SK-N-SH (cell line): ENCODE data around the gene FOSL1. TPM values are rescaled to one million over a fixed set of nuclear protein-coding genes. Genes with fewer than 3 reads are reported as not detected.

Source experiments
- CTCF ChIA-PET: fragments of 300-600, 350-600 bp; formaldehyde crosslinking; extraction: SDS; loops from one replicate; lab custom pipeline; 2021; lab: Yijun Ruan, JAX
- POLR2A ChIA-PET: fragments of 350-600 bp; sonication (Branson Sonifier 250); formaldehyde crosslinking; extraction: SDS; loops from one replicate; lab custom pipeline; 2020; ENCODE audit warnings: antibody characterized with exemption, inconsistent platforms; lab: Yijun Ruan, JAX
- DNase-seq: peaks from one replicate; pipeline ENCODE4 v3.0.0; 2012
- H2AFZ ChIP-seq: fragments of 200-600 bp; sonication (generic); 2 replicates; pipeline ENCODE4 v1.8.1; 2016; ENCODE audit warnings: antibody characterized with exemption, mild to moderate bottlenecking, low read depth
- H3F3A ChIP-seq: fragments of 200-600 bp; sonication (generic); replicated peaks from 2 replicates; pipeline ENCODE3; 2016; ENCODE audit warnings: antibody characterized with exemption, mild to moderate bottlenecking; ENCODE audit not compliant: insufficient read depth
- H3K27ac ChIP-seq, 2 experiments: fragments of 200-500 bp in 1 of 2; fragments of 200-600 bp in 1 of 2; sonication (Bioruptor generic) in 1 of 2; sonication (generic), shearing (Covaris generic) in 1 of 2; 2 replicates each; pipeline versions ENCODE4 v1.5.1 to v1.6.1; 2014 to 2016; ENCODE audit warnings: low read depth in 2 of 2, inconsistent platforms in 1 of 2, low read length in 1 of 2, mild to moderate bottlenecking in 1 of 2, mixed read lengths in 1 of 2
- H3K27me3 ChIP-seq: fragments of 200-600 bp; sonication (generic), shearing (Covaris generic); 2 replicates; pipeline ENCODE4 v1.6.1; 2016; ENCODE audit warnings: mixed run types; ENCODE audit not compliant: insufficient read depth
- H3K36me3 ChIP-seq, 2 experiments: fragments of 200-500 bp in 1 of 2; fragments of 200-600 bp in 1 of 2; sonication (Bioruptor generic) in 1 of 2; sonication (generic) in 1 of 2; replicated peaks in 1 of 2; 2 replicates each; pipeline versions ENCODE3 to v1.5.1; 2014 to 2016; ENCODE audit warnings: low read length in 1 of 2, mild to moderate bottlenecking in 1 of 2; ENCODE audit not compliant: insufficient read depth in 2 of 2, control insufficient read depth in 1 of 2
- H3K4me1 ChIP-seq, 2 experiments: fragments of 200-500 bp in 1 of 2; fragments of 200-600 bp in 1 of 2; sonication (Bioruptor generic) in 1 of 2; sonication (generic), shearing (Covaris generic) in 1 of 2; 2 replicates each; pipeline versions ENCODE4 v1.5.1 to v1.6.1; 2014 to 2016; ENCODE audit warnings: low read depth in 1 of 2, low read length in 1 of 2, mixed run types in 1 of 2; ENCODE audit not compliant: insufficient read depth in 2 of 2, control insufficient read depth in 1 of 2
- H3K4me2 ChIP-seq: fragments of 200-600 bp; sonication (generic), shearing (Covaris generic); 2 replicates; pipeline ENCODE4 v1.6.1; 2017; ENCODE audit warnings: mixed run types
- H3K4me3 ChIP-seq, 2 experiments: fragments of 200-500 bp in 1 of 2; fragments of 200-600 bp in 1 of 2; sonication (Bioruptor generic) in 1 of 2; sonication (generic), shearing (Covaris generic) in 1 of 2; 2 replicates each; pipeline versions ENCODE4 v1.5.1 to v1.8.1; 2014 to 2016; ENCODE audit warnings: low read depth in 2 of 2, inconsistent platforms in 1 of 2, low read length in 1 of 2, mild to moderate bottlenecking in 1 of 2, mixed read lengths in 1 of 2, moderate library complexity in 1 of 2
- H3K79me2 ChIP-seq: fragments of 200-600 bp; sonication (generic); 2 replicates; pipeline ENCODE4 v1.8.1; 2017; ENCODE audit warnings: mild to moderate bottlenecking; ENCODE audit not compliant: insufficient read depth
- H3K9ac ChIP-seq: fragments of 200-600 bp; sonication (generic); 2 replicates; pipeline ENCODE4 v1.6.1; 2017; ENCODE audit warnings: mixed run types
- H3K9me2 ChIP-seq: fragments of 200-600 bp; sonication (generic); 2 replicates; pipeline ENCODE4 v1.6.1; 2017; ENCODE audit warnings: mixed run types
- H3K9me3 ChIP-seq: fragments of 200-600 bp; sonication (generic); 2 replicates; pipeline ENCODE4 v1.6.1; 2017; ENCODE audit warnings: mixed run types, mild to moderate bottlenecking, moderate library complexity
- H4K20me1 ChIP-seq: fragments of 200-600 bp; sonication (generic); 2 replicates; pipeline ENCODE4 v1.6.1; 2017; ENCODE audit warnings: mild to moderate bottlenecking, mixed run types; ENCODE audit not compliant: insufficient read depth
- CHD2 ChIP-seq: fragments of 150-350 bp; IDR thresholded peaks from 2 replicates; pipeline ENCODE4 v1.6.1; 2018; ENCODE audit warnings: low read length; ENCODE audit not compliant: partially characterized antibody
- EZH2phosphoT487 ChIP-seq: fragments of 200-600 bp; sonication (generic); IDR thresholded peaks from 2 replicates; pipeline ENCODE4 v1.6.1; 2017; ENCODE audit warnings: low read depth, mixed run types, mild to moderate bottlenecking, antibody characterized with exemption, moderate library complexity, borderline replicate concordance
- FOXJ3 ChIP-seq: sonication (generic); formaldehyde crosslinking; IDR thresholded peaks from 2 replicates; pipeline ENCODE4 v1.5.1; 2020; ENCODE audit warnings: mild to moderate bottlenecking, missing genetic modification reagents
- MEF2A ChIP-seq: IDR thresholded peaks from 2 replicates; pipeline ENCODE4 v1.4.0; 2012; ENCODE audit warnings: low read depth, borderline replicate concordance
- MXI1 ChIP-seq: IDR thresholded peaks from 2 replicates; pipeline ENCODE4 v1.6.1; 2012; ENCODE audit warnings: mild to moderate bottlenecking, low read depth, low read length, improper control_type of control experiment
- NFIC ChIP-seq: IDR thresholded peaks from 2 replicates; pipeline ENCODE4 v1.4.0; 2012; ENCODE audit warnings: borderline replicate concordance
- POLR2AphosphoS5 ChIP-seq: IDR thresholded peaks from 2 replicates; pipeline ENCODE4 v1.6.1; 2012; ENCODE audit warnings: low read depth, low read length
- RAD21 ChIP-seq: IDR thresholded peaks from 2 replicates; pipeline ENCODE4 v1.6.1; 2012; ENCODE audit warnings: mild to moderate bottlenecking, low read length
- RCOR1 ChIP-seq: fragments of 150-350 bp; IDR thresholded peaks from 2 replicates; pipeline ENCODE4 v1.6.1; 2017; ENCODE audit warnings: antibody characterized with exemption, low read length
- RFX5 ChIP-seq: IDR thresholded peaks from 2 replicates; pipeline ENCODE4 v1.6.1; 2012; ENCODE audit warnings: mild to moderate bottlenecking, improper control_type of control experiment, low read length
- RXRA ChIP-seq: IDR thresholded peaks from 2 replicates; pipeline ENCODE4 v1.4.0; 2012; ENCODE audit warnings: low read depth, mild to moderate bottlenecking, borderline replicate concordance
- SIN3A ChIP-seq: IDR thresholded peaks from 2 replicates; pipeline ENCODE4 v1.6.1; 2012; ENCODE audit warnings: low read depth, mild to moderate bottlenecking, low read length, moderate library complexity, borderline replicate concordance
- SMC3 ChIP-seq: IDR thresholded peaks from 2 replicates; pipeline ENCODE4 v1.6.1; 2012; ENCODE audit warnings: low read depth, low read length, improper control_type of control experiment
- TCF12 ChIP-seq: IDR thresholded peaks from 2 replicates; pipeline ENCODE4 v1.4.0; 2012
- YY1 ChIP-seq: IDR thresholded peaks from 2 replicates; pipeline ENCODE4 v1.4.0; 2012; ENCODE audit warnings: low read depth, mild to moderate bottlenecking
- WGBS: methylation state at CpG from one replicate; pipeline ENCODE4 v1.1.6; 2017; ENCODE audit warnings: low lambda C conversion rate; 5-methylcytosine and 5-hydroxymethylcytosine counted together
- polyA plus RNA-seq, 3 experiments: library from polyadenylated mRNA; depleted of rRNA; stranded (reverse); fragments of >200 nt; gene quantifications; 2 replicates each; pipeline ENCODE4 v1.2.3, GENCODE V29; 2012
- TF ChIP-seq, protein P1 (sequence below): IDR thresholded peaks from 2 replicates; pipeline ENCODE4 v1.4.0; 2012; ENCODE audit warnings: low read depth, borderline replicate concordance
- TF ChIP-seq, protein P2 (sequence below): fragments of 150-350 bp; IDR thresholded peaks from 2 replicates; pipeline ENCODE4 v1.6.1; 2016; ENCODE audit warnings: mild to moderate bottlenecking, low read depth, low read length
- TF ChIP-seq, protein P3 (sequence below): fragments of 150-350 bp; IDR thresholded peaks from 2 replicates; pipeline ENCODE4 v1.6.1; 2017; ENCODE audit warnings: antibody characterized with exemption, low read length, low read depth, borderline replicate concordance
- TF ChIP-seq, protein P4 (sequence below): IDR thresholded peaks from 2 replicates; pipeline ENCODE4 v1.4.0; 2012; ENCODE audit warnings: low read depth, borderline replicate concordance

The FOSL1 gene
- polyA plus RNA-seq, 1 of the 3 experiments (the other 2 are of a cell fraction): 30.1 TPM

DNA sequence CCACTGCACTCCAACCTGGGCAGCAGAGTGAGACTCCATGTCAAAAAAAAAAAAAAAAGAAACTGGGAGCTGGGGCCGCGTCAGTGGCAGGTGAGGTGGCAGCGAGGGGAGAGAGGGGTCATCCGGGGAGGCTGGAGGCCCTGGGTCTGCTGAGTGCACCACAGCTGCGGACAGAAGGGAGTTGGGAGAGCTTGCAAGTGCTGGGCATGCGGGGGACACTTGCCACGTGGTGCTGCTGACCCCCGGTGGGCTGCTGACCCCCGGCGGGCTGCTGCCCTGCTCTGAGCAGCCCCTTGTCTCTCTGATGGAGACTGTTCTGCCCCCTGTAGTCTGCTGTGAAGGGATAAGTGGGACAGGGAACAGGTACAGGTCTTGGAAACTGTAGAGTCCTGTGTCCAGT is 21.7 kb upstream of the FOSL1 start:
- no peaks in the 10 kb centered on the region for H3K27me3 ChIP-seq
- no peak overlapping the region for H2AFZ ChIP-seq
- H3K4me3 ChIP-seq: no peak overlapping the region
- H3K9me2 ChIP-seq: no peaks in the 10 kb centered on the region
- no peak overlapping the region for H3K4me2 ChIP-seq
- H3K4me1 ChIP-seq: peaks cover 21 to 32% of the 10 kb centered on the region in 2 experiments; a peak in 3 of 4 replicates
- H3K27ac ChIP-seq: no peak overlapping the region
- CTCF ChIA-PET: interaction anchor here (1.4 to 5.5 kb wide), 3 partner anchors 10 to 37 kb away, joined by 3 to 22 read pairs (median 20); no protein-coding TSS in a partner anchor
- DNase-seq: no peak
- peaks cover 48% of the 10 kb centered on the region for H3K79me2 ChIP-seq
- no peak for TF ChIP-seq TCF12
- no peak for TF ChIP-seq RXRA
- TF ChIP-seq FOXJ3 (CRISPR knock-in tag): no peak
- TF ChIP-seq EZH2phosphoT487: no peak
- TF ChIP-seq MXI1: no peak
- TF ChIP-seq MEF2A: no peak
- no peak for TF ChIP-seq POLR2AphosphoS5
- TF ChIP-seq, protein P1, sequence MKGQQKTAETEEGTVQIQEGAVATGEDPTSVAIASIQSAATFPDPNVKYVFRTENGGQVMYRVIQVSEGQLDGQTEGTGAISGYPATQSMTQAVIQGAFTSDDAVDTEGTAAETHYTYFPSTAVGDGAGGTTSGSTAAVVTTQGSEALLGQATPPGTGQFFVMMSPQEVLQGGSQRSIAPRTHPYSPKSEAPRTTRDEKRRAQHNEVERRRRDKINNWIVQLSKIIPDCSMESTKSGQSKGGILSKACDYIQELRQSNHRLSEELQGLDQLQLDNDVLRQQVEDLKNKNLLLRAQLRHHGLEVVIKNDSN: no peak
- TF ChIP-seq, protein P2, sequence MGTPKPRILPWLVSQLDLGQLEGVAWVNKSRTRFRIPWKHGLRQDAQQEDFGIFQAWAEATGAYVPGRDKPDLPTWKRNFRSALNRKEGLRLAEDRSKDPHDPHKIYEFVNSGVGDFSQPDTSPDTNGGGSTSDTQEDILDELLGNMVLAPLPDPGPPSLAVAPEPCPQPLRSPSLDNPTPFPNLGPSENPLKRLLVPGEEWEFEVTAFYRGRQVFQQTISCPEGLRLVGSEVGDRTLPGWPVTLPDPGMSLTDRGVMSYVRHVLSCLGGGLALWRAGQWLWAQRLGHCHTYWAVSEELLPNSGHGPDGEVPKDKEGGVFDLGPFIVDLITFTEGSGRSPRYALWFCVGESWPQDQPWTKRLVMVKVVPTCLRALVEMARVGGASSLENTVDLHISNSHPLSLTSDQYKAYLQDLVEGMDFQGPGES: no peak
- no peak for TF ChIP-seq RCOR1
- H4K20me1 ChIP-seq: 0 out of 2 replicates have a peak, but pooled peaks cover 4% of the 10 kb centered on the region
- no peaks in the 10 kb centered on the region for H3K9me3 ChIP-seq
- POLR2A ChIA-PET: no interaction called here
- H3K9ac ChIP-seq: no peak overlapping the region
- WGBS: 98% methylated on average over 8 of the region's 10 CpGs
- peaks cover 12 to 27% of the 10 kb centered on the region in 2 experiments for H3K36me3 ChIP-seq
- H3F3A ChIP-seq: peaks cover 32% of the 10 kb centered on the region

DNA sequence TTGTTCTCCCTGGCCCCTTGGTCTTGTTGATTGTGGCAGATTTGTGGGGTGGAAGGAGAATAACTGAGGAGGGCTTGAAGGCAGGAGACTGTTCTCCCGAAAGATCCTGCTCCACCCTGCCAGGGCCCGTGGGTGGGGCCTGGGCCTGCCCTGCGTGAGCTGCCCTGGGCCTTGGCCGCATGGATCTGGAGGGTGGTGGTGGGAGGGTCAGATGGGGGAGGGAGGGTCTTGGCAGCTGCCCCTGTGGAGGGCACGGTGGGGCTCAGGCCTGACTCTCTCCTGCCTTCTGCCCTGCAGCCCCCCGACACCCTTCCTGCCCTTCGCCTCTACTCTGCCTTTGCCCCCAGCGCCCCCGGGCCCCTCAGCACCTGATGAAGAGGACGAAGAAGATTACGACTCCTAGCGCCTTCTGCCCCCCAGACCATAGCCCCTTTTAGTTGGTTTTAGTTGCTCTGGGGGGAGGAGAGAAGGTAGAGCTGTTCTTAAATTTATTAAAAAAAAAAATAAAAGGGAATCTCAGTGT is 20.9 kb upstream of the FOSL1 start:
- WGBS: 94% methylated on average over 12 of the region's 12 CpGs
- Histone ChIP-seq H3K9me2 (no peaks in the 10 kb centered on the region), H3K9ac (peak overlapping the region; percentile 74; the same call in 1 of the 2 replicates), H2AFZ (no peak overlapping the region), H3K36me3 (peaks cover 12 to 25% of the 10 kb centered on the region in 2 experiments), H3K79me2 (peaks cover 56% of the 10 kb centered on the region), H3K4me3 (peak overlapping the region; percentile 61 to 92; a peak in 3 of 4 replicates), H3K4me2 (peak overlapping the region; percentile 99), H3K9me3 (no peaks in the 10 kb centered on the region), H4K20me1 (0 out of 2 replicates have a peak, but pooled peaks cover 4% of the 10 kb centered on the region), H3F3A (peaks cover 40% of the 10 kb centered on the region), H3K4me1 (peaks cover 29 to 32% of the 10 kb centered on the region in 2 experiments; a peak in 3 of 4 replicates), H3K27me3 (no peaks in the 10 kb centered on the region), H3K27ac (no peak overlapping the region)
- ChIA-PET POLR2A (no interaction called here), CTCF (interaction anchor here (0.9 to 5.5 kb wide), 4 partner anchors 12 to 36 kb away, joined by 3 to 22 read pairs (median 12); partner anchors contain the start of genes CCDC85B and FIBP)
- DNase-seq: no peak
- TF ChIP-seq, protein P2: no peak
- TF ChIP-seq SIN3A: no peak
- no peak for TF ChIP-seq RCOR1
- TF ChIP-seq TCF12: no peak
- no peak for TF ChIP-seq CHD2
- TF ChIP-seq, protein P1: no peak
- TF ChIP-seq, protein P3, sequence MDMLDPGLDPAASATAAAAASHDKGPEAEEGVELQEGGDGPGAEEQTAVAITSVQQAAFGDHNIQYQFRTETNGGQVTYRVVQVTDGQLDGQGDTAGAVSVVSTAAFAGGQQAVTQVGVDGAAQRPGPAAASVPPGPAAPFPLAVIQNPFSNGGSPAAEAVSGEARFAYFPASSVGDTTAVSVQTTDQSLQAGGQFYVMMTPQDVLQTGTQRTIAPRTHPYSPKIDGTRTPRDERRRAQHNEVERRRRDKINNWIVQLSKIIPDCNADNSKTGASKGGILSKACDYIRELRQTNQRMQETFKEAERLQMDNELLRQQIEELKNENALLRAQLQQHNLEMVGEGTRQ: no peak
- no peak for TF ChIP-seq MXI1
- TF ChIP-seq RAD21: no peak
- no peak for TF ChIP-seq YY1
- TF ChIP-seq SMC3: no peak
- TF ChIP-seq RFX5: no peak
- TF ChIP-seq NFIC: no peak
- TF ChIP-seq, protein P4, sequence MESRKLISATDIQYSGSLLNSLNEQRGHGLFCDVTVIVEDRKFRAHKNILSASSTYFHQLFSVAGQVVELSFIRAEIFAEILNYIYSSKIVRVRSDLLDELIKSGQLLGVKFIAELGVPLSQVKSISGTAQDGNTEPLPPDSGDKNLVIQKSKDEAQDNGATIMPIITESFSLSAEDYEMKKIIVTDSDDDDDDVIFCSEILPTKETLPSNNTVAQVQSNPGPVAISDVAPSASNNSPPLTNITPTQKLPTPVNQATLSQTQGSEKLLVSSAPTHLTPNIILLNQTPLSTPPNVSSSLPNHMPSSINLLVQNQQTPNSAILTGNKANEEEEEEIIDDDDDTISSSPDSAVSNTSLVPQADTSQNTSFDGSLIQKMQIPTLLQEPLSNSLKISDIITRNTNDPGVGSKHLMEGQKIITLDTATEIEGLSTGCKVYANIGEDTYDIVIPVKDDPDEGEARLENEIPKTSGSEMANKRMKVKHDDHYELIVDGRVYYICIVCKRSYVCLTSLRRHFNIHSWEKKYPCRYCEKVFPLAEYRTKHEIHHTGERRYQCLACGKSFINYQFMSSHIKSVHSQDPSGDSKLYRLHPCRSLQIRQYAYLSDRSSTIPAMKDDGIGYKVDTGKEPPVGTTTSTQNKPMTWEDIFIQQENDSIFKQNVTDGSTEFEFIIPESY: no peak
- TF ChIP-seq MEF2A: no peak
